Measurements from ENCODE around the gene ZNF446.

- TF ChIP-seq, protein P1, sequence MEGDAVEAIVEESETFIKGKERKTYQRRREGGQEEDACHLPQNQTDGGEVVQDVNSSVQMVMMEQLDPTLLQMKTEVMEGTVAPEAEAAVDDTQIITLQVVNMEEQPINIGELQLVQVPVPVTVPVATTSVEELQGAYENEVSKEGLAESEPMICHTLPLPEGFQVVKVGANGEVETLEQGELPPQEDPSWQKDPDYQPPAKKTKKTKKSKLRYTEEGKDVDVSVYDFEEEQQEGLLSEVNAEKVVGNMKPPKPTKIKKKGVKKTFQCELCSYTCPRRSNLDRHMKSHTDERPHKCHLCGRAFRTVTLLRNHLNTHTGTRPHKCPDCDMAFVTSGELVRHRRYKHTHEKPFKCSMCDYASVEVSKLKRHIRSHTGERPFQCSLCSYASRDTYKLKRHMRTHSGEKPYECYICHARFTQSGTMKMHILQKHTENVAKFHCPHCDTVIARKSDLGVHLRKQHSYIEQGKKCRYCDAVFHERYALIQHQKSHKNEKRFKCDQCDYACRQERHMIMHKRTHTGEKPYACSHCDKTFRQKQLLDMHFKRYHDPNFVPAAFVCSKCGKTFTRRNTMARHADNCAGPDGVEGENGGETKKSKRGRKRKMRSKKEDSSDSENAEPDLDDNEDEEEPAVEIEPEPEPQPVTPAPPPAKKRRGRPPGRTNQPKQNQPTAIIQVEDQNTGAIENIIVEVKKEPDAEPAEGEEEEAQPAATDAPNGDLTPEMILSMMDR (IDR thresholded peaks at IDR 0.05): no peak
- TF ChIP-seq POLR2A (IDR thresholded peaks at IDR 0.05): no peak
Measured at GRCh38 chr19:58516964-58517833, 41.0 kb downstream of the ZNF446 start.

All from right lobe of liver (tissue), 4 donors.